GM19351 (cell line): ENCODE results near the gene TMEM131L.
"Not testable (repeated sequence)": the region's sequence is repeated elsewhere in the genome, so short reads cannot be mapped to it uniquely, and the experiment has no call there.

Source experiments
- ATAC-seq: cut with Tn5 transposase; IDR thresholded peaks from one replicate; pipeline ENCODE4 v1.9.1; 2021; ENCODE audit warnings: mild to moderate bottlenecking, moderate library complexity; ENCODE audit not compliant: unreplicated experiment

The TMEM131L gene

DNA sequence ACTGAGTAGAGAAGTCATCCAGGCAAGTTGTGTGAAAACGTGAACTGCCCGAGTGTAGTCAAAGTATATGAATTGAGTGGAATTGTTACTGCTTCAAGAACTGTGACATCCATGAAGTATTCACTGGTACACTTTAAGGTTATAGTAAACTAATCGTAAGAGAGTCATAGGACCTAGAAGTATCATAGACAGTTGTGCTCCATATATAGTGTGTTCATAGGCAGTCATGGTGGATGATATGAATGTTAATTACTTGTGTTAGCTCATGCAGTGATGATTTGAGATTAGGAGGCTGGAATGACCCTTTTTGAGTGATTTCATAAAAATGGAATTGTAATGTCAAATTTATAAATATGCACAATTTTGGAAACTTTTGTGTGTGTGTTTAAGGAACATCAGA lies 136.6 kb downstream of the TMEM131L start:
- ATAC-seq, result no peak

DNA sequence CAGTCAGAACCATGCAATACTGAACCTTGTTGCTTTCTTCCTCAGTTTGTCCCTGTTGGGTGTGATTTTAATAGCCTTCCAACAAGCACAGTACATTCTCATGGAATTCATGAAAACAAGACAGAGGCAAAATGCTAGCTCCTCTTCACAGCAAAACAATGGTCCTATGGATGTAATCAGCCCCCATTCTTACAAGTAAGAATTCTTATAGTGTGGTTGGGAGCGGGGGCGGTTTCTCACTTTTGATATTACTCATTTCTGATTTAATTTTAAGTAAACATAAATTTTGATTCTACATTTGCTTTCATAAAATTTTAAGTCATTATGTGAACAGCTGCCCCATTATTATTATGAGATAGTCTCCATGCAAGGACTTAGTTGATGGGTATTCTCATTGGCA lies 137.1 kb downstream of the TMEM131L start:
- ATAC-seq, result no peak

DNA sequence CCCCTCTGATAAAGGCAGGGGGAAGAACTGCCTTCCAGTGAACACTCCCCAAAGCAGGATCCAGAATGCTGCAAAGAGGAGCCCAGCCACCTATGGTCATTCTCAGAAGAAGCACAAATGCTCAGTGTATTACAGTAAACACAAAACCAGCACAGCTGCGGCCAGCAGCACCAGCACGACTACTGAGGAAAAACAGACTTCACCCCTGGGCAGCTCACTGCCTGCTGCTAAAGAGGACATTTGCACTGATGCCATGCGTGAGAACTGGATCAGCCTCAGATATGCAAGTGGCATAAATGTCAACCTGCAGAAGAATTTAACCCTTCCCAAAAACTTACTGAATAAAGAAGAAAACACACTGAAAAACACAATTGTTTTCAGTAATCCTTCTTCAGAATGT lies 137.7 kb downstream of the TMEM131L start:
- no peak for ATAC-seq

DNA sequence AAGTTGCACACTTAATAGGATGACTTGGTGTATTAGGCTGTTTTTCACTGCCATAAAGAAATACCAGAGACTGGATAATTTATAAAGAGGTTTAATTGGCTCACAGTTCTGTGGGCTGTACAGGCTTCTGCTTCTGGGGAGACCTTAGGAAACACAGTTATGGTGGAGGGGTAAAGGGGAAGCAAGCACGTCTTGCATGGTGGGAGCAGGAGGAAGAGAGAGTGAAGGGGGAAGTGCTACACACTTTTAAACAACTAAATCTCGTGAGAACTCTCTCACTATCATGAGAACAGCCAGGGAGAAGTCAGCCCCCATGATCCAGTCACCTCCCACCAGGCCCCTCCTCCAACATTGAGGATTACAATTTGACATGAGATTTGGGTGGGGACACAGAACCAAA lies 142.9 kb downstream of the TMEM131L start:
- ATAC-seq, result not testable (repeated sequence)

DNA sequence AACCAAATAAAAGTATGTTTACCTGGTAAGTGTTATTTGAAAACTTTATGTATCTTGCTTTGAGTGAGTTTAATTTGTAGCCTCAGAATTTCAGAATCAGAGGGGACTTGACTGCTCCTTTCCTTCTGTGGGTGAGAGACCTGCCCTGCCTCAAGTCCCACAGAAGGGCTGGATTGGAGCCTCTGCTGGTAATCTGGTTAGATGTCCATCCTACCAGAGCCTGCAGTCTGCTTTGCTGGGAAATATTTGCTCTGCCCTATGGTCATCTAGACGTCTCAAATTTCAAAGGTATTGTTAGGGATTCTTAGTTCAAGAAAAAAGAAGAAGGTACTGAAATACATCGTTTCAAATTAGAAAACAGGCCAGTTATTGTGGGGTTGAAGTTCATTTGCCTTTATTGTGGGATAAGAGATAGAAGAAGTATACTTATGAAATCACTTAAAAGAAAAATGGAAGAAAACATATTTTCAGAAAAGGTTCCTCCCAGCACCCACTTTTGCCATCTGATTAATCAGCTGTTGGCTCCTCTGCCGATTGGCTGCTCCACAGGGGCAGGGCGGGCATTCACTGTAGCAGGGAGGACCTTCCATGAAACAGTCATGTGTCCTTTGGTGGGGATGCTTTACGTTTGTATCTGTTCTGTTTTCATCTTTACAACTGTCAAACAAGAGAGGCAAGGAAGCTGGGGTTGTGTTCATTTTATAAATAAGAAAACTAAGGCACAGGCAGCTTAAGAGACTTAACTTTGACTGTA lies 144.6 kb downstream of the TMEM131L start:
- ATAC-seq, result no peak

DNA sequence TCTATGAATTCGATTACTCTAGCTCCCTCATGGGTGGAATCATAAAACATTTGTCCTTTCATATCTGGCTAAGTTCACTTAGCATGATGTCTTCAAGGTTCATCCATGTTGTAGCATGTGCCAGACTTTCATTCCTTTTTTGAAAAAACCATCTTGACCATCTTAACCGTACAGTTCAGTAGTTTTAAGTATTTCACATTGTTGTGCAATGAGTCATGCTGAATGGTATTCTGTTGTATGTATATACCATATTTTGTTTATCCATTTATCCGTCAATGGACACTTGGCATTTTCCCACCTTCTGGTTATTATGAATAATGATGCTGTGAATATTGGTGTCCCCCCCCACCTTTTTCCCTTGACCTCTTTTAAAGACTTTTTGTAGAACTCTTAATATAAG lies 145.5 kb downstream of the TMEM131L start:
- no peak for ATAC-seq

DNA sequence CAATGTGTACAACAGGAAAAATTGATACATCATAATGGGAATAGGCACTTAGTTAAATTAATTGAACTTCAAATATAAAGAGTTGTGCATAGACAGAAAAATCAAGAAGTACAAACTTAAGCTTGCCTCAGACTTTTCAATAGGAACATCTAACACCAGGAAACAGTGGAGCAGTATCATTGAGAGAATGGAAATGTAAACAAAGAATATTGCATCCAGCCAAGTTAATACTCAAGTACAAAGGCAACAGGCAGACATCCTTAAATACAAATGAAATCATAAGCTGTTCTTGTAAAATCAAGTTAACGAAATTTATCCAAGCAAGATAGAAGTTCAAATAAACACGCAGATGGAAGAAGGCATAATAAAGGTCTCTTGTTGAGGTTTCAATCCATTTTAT lies 146.7 kb downstream of the TMEM131L start:
- no peak for ATAC-seq

DNA sequence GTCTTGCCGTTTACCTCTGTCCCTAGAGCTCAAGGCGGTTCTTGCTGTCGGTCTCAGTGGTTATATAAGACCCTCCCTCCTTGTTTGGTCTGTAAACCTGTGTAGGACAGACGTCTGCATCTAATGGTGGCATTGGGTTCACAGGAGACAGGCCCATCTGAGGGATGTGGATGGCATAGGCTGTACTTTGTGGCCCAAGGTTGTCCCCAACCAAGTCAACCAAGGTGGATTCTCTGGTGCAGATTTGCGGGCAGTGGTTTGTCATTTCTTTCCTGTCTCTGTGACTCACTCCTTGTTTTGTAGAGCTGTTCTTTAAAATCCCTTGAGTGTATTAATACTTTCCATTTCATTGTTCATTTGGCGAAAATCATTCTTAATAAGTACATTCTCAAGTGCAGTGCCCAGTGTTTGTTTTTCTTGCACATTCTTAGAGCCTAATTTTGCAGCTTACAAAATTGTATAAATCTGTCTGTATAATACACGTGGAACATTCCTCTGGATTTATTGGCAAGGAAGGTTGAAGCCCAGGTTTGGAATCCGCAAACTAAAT lies 149.9 kb downstream of the TMEM131L start:
- ATAC-seq, result no peak

DNA sequence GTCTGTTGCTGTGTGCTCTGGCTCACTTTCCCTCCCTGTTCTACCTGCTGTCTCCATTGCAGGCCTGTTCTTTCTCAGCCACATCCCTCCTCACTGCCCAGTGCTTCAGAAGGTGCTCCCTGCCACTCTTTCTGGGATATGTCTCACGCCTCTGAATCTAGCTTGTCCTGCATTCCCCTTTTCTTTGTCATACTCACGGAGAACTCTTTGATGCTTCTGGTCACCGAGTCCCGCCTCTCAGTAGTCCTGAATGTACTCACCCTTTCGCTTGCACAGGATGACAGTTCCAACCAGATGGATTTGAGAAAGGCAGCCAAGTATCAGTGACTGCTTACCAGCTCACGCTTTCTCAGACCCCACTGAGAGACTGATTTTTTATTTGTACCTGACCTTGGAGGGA lies 152.7 kb downstream of the TMEM131L start:
- ATAC-seq, result no peak

DNA sequence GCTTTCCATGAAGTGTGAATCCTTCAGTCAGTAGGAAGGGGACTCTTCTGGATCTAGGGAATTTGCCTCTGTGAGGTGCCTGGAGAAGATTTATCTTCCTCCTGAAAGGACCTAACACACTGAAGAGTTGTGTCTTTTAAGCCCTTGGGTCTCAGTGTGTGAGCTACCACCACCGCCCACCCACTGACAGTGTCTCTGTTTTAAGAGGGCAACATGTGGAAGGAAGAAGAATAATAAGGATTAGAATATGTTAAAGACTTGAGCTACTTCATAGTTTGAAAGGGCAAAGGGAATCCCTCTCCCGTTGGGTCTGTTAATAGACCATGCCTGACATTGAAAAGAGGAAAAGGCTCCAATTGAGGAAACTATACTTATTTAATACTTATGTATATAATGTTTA lies 153.7 kb downstream of the TMEM131L start:
- ATAC-seq, result no peak

DNA sequence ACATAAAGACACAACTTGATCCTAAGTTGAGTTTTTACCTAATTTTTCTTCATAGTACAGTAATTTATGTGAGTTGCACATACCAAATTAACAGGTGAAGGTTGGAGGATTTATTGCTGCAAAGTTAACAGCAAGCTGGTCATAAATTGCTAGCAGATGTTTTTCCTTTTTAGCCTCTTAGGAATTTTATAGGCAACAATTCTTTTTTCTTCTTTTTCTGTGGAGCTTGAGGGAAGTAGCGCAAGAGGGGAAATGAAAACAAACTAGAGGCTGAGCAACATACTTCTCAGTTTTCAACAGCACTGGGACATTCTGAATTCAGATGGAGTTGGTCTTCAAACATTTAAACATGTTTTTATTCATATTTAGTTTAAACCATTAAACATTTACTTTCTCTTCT lies 154.2 kb downstream of the TMEM131L start:
- no peak for ATAC-seq

DNA sequence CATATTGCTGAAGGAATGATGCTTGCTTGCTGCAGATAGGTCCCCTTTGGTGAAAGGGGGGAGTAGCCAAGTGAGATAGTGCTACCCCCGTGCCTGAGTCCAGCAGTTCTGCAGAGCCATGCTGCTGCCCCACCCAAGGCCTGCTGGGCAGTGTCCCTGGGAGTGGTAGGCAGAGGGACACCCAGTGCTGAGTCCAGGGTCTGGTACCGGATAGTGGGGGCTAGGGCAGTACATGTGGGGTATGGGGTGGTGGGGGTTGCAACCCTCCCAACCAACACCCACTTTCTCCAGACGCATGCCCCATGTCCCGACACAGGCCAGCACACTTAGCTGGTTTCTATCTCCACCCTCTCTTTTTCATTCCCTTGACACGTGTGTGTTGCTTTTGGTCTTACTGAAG lies 155.9 kb downstream of the TMEM131L start:
- ATAC-seq, result no peak

DNA sequence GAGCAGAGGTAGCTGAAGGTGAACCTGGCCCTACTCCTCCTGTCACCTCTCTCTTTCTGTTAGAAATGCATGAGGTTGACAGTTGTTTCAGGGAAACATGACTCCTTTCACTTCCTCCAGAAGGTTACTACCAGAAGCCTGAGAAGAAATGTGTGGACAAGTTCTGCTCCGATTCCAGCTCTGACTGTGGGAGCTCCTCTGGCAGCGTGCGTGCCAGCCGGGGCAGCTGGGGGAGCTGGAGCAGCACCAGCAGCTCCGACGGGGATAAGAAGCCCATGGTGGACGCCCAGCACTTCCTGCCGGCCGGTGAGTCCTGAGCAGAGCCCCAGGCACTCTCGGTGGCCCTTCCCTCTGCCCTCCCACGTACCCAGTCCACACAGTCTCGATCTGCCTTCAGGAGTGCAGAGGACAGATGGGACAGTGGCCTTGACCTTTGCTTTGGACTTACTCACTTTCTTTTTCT lies 156.6 kb downstream of the TMEM131L start:
- no peak for ATAC-seq

DNA sequence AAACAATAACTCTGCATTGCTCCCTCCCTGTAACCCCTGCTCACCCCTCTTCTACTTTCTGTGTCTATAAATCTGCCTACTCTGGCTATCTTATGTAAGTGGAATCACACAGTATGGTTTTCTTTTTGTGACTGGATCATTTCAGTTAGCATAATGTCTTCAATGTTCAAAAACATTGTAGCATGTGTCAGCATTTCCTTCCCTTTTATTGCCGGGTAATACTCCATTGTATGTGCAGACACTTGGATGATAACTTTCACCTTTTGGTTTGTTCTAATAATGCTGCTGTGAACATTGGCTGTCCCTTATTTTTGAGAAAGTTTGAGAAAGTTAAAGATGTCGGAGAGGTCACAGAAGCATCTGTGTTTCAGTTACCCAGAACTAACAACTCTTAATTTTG lies 157.3 kb downstream of the TMEM131L start:
- no peak for ATAC-seq

DNA sequence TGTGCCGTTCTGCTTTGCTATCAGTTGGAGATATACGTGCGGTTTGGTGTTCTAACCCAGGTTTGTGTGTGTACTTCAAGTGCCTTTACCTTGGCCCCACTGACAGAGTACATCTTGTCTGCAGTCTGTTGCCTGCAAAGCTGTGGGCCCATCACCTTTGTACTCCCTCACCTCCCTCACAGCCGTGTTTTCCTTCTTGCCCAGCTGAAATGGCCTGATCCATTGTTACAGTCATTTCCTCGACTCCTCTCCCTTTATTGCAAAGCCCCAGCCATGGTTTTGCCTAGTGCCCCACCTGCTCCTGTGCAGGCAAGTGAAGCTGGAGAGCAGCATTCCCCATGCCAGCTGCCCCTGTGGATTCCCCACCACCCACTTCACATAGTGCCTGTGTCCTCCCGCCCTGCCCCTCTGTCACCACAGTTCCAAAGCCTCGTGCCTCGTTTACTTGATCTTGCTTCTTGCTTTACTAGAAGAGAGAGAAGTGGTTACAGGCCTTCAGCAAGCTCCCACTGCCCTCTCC lies 162.7 kb downstream of the TMEM131L start:
- no peak for ATAC-seq

DNA sequence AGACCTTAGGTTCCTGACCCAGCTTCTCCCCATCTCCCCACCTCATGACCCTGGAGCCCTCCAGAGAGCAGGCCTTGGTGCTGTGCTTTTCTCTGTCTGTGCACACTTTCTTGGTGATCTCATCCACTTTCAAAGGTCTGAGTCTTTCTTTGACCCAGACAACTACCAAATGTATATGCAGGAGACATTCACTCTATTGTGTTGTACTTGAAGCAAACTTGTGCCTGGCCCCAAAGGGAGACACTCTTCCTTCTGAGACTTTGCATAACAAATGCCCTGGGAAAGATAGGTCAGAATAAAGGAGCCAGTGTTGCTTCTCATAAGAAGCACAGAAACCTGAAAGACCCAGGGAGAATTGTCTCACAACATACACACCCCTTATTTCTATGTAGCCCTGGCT lies 163.6 kb downstream of the TMEM131L start:
- ATAC-seq, result no peak

DNA sequence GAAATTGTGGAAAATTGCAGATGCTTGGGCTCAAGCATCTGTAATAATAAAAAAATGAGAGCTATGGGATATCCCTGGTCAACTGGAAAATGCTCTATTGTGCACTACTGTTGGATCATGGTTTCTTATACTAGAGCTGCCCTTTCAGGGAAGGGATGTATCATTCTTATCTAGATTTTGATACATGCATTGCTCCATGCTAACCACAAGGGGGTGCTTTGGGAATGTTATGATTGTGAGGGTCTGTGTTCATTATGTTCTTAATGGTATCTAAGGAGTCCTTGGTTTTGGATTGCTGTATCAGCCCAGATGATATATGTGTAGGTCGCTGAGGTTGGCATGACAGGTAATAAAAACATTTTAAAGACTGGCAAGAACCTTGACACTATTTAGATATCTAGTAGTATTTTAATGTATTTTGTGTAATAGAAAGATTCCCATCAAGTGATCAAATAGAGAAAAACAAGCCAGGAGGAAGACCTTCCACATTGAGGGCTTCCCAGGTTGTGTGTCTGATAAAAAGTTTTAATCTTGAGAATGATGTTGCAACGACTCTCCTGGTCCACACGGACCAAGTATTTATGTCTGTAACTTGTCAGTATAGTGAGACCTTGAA lies 168.7 kb downstream of the TMEM131L start:
- no peak for ATAC-seq

DNA sequence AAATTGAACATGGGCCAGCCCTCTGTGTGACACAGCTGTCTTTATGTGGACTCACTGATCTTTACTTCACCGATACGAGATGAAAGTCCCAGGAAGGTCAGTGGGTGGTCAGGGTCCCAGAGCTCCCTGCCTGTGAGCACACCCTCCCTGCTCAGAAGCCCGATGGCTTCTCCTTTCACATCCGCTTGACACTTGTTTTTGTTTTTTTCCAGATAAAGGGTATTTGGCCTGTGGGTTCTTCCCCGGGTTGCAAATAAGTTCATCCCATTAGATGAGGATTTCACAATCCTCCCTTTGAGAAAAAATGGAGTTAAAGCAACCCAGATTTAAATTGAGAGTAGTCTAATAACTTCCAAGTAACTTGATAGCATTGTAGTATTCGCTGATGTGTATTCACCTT lies 169.7 kb downstream of the TMEM131L start:
- ATAC-seq, result no peak

DNA sequence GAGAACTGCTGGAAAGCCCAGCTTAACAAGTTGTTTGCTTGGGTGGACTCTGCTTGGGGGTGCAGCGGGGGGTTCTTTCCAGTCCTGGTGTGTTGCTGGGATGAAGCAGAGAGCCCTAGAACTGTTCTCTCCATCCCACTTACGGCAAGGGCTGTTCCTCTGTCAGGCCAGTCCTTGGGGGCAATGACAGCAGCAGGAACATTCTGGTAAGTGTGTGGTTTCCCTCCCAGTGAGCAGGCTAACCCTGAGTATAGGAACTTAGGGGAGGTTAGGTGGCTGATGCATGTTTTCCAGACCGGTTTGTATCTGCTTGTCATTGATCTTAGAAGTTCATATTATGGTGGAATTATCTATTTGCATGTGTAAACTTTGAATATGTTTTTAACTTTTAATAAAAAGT lies 171.0 kb downstream of the TMEM131L start:
- ATAC-seq, result no peak

DNA sequence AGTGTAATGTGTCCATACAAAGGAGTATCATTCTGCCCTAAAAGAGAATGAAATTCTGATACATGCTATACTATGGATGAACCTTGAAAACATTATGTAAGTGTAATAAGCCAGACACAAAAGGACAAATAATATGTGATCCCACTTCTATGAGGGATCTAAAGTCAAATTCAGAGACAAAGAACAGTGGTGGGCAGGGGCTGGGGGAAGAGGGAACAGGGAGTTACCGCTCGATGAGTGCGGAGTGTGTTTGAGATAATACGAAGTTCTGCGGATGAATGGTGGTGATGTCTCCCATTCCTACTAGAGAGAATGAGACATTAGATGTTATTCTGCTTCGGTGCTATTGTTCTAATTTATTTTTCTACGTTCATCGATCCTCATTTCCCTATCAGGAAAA lies 171.9 kb downstream of the TMEM131L start:
- ATAC-seq, result no peak

DNA sequence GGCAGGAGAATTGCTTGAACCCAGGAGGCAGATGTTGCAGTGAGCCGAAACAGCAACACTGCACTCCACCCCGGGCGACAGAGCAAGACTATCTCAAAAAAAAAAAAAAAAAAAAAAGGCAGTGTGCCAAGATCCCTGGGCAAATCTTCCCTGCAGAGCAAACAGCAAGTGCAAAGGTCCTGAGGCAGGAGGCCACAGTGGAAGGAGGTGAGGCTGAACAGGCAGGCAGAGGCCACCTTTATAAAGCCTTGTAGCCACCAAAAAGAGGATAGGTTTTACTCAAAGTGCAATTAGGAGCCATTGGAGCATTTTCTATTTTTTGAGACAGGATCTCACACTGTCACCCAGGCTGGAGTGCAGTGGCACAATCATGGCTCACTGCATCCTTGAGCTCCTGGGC lies 172.8 kb downstream of the TMEM131L start:
- no peak for ATAC-seq
